ENCODE results near the gene MKRN1.
"Not testable (repeated sequence)": the region's sequence is repeated elsewhere in the genome, so short reads cannot be mapped to it uniquely, and the experiment has no call there.

Gene MKRN1

GRCh38 chr7:140439359-140439758 lies 39.9 kb downstream of the MKRN1 start:
- H3K9me3 ChIP-seq (ENCODE audit: control insufficient read depth in 1 of 2, low read length in 2 of 2), result no peaks in the 10 kb centered on the region
- no peak overlapping the region for H3K4me3 ChIP-seq (ENCODE audit: low read depth in 1 of 2, low read length in 2 of 2)
- H3K27ac ChIP-seq (ENCODE audit: low read depth, low read length), result no peak overlapping the region
- no peak overlapping the region for H3K9ac ChIP-seq (ENCODE audit: low read depth in 1 of 2, low read length in 2 of 2)
- H3K27me3 ChIP-seq (ENCODE audit: control insufficient read depth in 1 of 2, insufficient read depth in 2 of 2, low read length in 2 of 2), result peaks cover 0 to 2% of the 10 kb centered on the region in 2 donors
- H3K36me3 ChIP-seq (ENCODE audit: control insufficient read depth in 1 of 2, insufficient read depth in 2 of 2, low read length in 2 of 2), result no peaks in the 10 kb centered on the region
- peaks cover 6 to 7% of the 10 kb centered on the region in 2 donors for H3K4me1 ChIP-seq (ENCODE audit: control insufficient read depth in 1 of 2, insufficient read depth in 2 of 2, low read length in 2 of 2)

GRCh38 chr7:140435252-140435895 lies 43.9 kb downstream of the MKRN1 start:
- Histone ChIP-seq H3K36me3 (ENCODE audit: control insufficient read depth in 1 of 2, insufficient read depth in 2 of 2, low read length in 2 of 2) (no peaks in the 10 kb centered on the region), H3K27me3 (ENCODE audit: control insufficient read depth in 1 of 2, insufficient read depth in 2 of 2, low read length in 2 of 2) (peaks cover 0 to 2% of the 10 kb centered on the region in 2 donors), H3K9me3 (ENCODE audit: control insufficient read depth in 1 of 2, low read length in 2 of 2) (no peaks in the 10 kb centered on the region), H3K9ac (ENCODE audit: low read depth in 1 of 2, low read length in 2 of 2) (no peak overlapping the region), H3K4me1 (ENCODE audit: control insufficient read depth in 1 of 2, insufficient read depth in 2 of 2, low read length in 2 of 2) (peaks cover 6 to 7% of the 10 kb centered on the region in 2 donors), H3K4me3 (ENCODE audit: low read depth in 1 of 2, low read length in 2 of 2) (no peak overlapping the region), H3K27ac (ENCODE audit: low read depth, low read length) (no peak overlapping the region)

GRCh38 chr7:140433396-140433795 lies 45.9 kb downstream of the MKRN1 start:
- Histone ChIP-seq H3K27ac (ENCODE audit: low read depth, low read length) (no peak overlapping the region), H3K9ac (ENCODE audit: low read depth in 1 of 2, low read length in 2 of 2) (no peak overlapping the region), H3K27me3 (ENCODE audit: control insufficient read depth in 1 of 2, insufficient read depth in 2 of 2, low read length in 2 of 2) (peaks cover 0 to 2% of the 10 kb centered on the region in 2 donors), H3K4me3 (ENCODE audit: low read depth in 1 of 2, low read length in 2 of 2) (no peak overlapping the region), H3K4me1 (ENCODE audit: control insufficient read depth in 1 of 2, insufficient read depth in 2 of 2, low read length in 2 of 2) (no peaks in the 10 kb centered on the region), H3K9me3 (ENCODE audit: control insufficient read depth in 1 of 2, low read length in 2 of 2) (no peaks in the 10 kb centered on the region), H3K36me3 (ENCODE audit: control insufficient read depth in 1 of 2, insufficient read depth in 2 of 2, low read length in 2 of 2) (no peaks in the 10 kb centered on the region)

GRCh38 chr7:140426130-140426529 lies 53.2 kb downstream of the MKRN1 start:
- H3K4me1 ChIP-seq (ENCODE audit: control insufficient read depth in 1 of 2, insufficient read depth in 2 of 2, low read length in 2 of 2), result no peaks in the 10 kb centered on the region
- H3K9me3 ChIP-seq (ENCODE audit: control insufficient read depth in 1 of 2, low read length in 2 of 2), result no peaks in the 10 kb centered on the region
- H3K27ac ChIP-seq (ENCODE audit: low read depth, low read length), result no peak overlapping the region
- no peak overlapping the region for H3K9ac ChIP-seq (ENCODE audit: low read depth in 1 of 2, low read length in 2 of 2)
- H3K27me3 ChIP-seq (ENCODE audit: control insufficient read depth in 1 of 2, insufficient read depth in 2 of 2, low read length in 2 of 2), result no peaks in the 10 kb centered on the region
- H3K4me3 ChIP-seq (ENCODE audit: low read depth in 1 of 2, low read length in 2 of 2), result no peak overlapping the region
- peaks cover 0 to 5% of the 10 kb centered on the region in 2 donors for H3K36me3 ChIP-seq (ENCODE audit: control insufficient read depth in 1 of 2, insufficient read depth in 2 of 2, low read length in 2 of 2)

GRCh38 chr7:140425718-140426117 lies 53.6 kb downstream of the MKRN1 start:
- H3K9me3 ChIP-seq (ENCODE audit: control insufficient read depth in 1 of 2, low read length in 2 of 2), result no peaks in the 10 kb centered on the region
- H3K27me3 ChIP-seq (ENCODE audit: control insufficient read depth in 1 of 2, insufficient read depth in 2 of 2, low read length in 2 of 2), result no peaks in the 10 kb centered on the region
- no peak overlapping the region for H3K9ac ChIP-seq (ENCODE audit: low read depth in 1 of 2, low read length in 2 of 2)
- H3K4me1 ChIP-seq (ENCODE audit: control insufficient read depth in 1 of 2, insufficient read depth in 2 of 2, low read length in 2 of 2), result no peaks in the 10 kb centered on the region
- H3K36me3 ChIP-seq (ENCODE audit: control insufficient read depth in 1 of 2, insufficient read depth in 2 of 2, low read length in 2 of 2), result peaks cover 0 to 5% of the 10 kb centered on the region in 2 donors
- no peak overlapping the region for H3K4me3 ChIP-seq (ENCODE audit: low read depth in 1 of 2, low read length in 2 of 2)
- H3K27ac ChIP-seq (ENCODE audit: low read depth, low read length), result no peak overlapping the region

- Histone ChIP-seq H3K27ac (ENCODE audit: low read depth, low read length) (no peak overlapping the region), H3K4me3 (ENCODE audit: low read depth in 1 of 2, low read length in 2 of 2) (no peak overlapping the region), H3K36me3 (ENCODE audit: control insufficient read depth in 1 of 2, insufficient read depth in 2 of 2, low read length in 2 of 2) (peaks cover 0 to 5% of the 10 kb centered on the region in 2 donors), H3K9ac (ENCODE audit: low read depth in 1 of 2, low read length in 2 of 2) (no peak overlapping the region), H3K9me3 (ENCODE audit: control insufficient read depth in 1 of 2, low read length in 2 of 2) (no peaks in the 10 kb centered on the region), H3K4me1 (ENCODE audit: control insufficient read depth in 1 of 2, insufficient read depth in 2 of 2, low read length in 2 of 2) (no peaks in the 10 kb centered on the region), H3K27me3 (ENCODE audit: control insufficient read depth in 1 of 2, insufficient read depth in 2 of 2, low read length in 2 of 2) (no peaks in the 10 kb centered on the region)
These were observed 55.8 kb downstream of the MKRN1 start for GRCh38 chr7:140423501-140423900.

GRCh38 chr7:140421521-140421920 lies 57.8 kb downstream of the MKRN1 start:
- peaks cover 0 to 5% of the 10 kb centered on the region in 2 donors for H3K36me3 ChIP-seq (ENCODE audit: control insufficient read depth in 1 of 2, insufficient read depth in 2 of 2, low read length in 2 of 2)
- no peak overlapping the region for H3K27ac ChIP-seq (ENCODE audit: low read depth, low read length)
- no peaks in the 10 kb centered on the region for H3K27me3 ChIP-seq (ENCODE audit: control insufficient read depth in 1 of 2, insufficient read depth in 2 of 2, low read length in 2 of 2)
- no peak overlapping the region for H3K4me3 ChIP-seq (ENCODE audit: low read depth in 1 of 2, low read length in 2 of 2)
- no peak overlapping the region for H3K9ac ChIP-seq (ENCODE audit: low read depth in 1 of 2, low read length in 2 of 2)
- H3K4me1 ChIP-seq (ENCODE audit: control insufficient read depth in 1 of 2, insufficient read depth in 2 of 2, low read length in 2 of 2), result peaks cover 0 to 4% of the 10 kb centered on the region in 2 donors
- H3K9me3 ChIP-seq (ENCODE audit: control insufficient read depth in 1 of 2, low read length in 2 of 2), result no peaks in the 10 kb centered on the region

- Histone ChIP-seq H3K36me3 (ENCODE audit: control insufficient read depth in 1 of 2, insufficient read depth in 2 of 2, low read length in 2 of 2) (no peaks in the 10 kb centered on the region), H3K4me1 (ENCODE audit: control insufficient read depth in 1 of 2, insufficient read depth in 2 of 2, low read length in 2 of 2) (peaks cover 0 to 4% of the 10 kb centered on the region in 2 donors), H3K4me3 (ENCODE audit: low read depth in 1 of 2, low read length in 2 of 2) (no peak overlapping the region), H3K27ac (ENCODE audit: low read depth, low read length) (no peak overlapping the region), H3K9me3 (ENCODE audit: control insufficient read depth in 1 of 2, low read length in 2 of 2) (no peaks in the 10 kb centered on the region), H3K27me3 (ENCODE audit: control insufficient read depth in 1 of 2, insufficient read depth in 2 of 2, low read length in 2 of 2) (no peaks in the 10 kb centered on the region), H3K9ac (ENCODE audit: low read depth in 1 of 2, low read length in 2 of 2) (no peak overlapping the region)
These were observed 60.7 kb downstream of the MKRN1 start for GRCh38 chr7:140418653-140419052.

- H3K4me1 ChIP-seq (ENCODE audit: control insufficient read depth in 1 of 2, insufficient read depth in 2 of 2, low read length in 2 of 2); H3K9ac ChIP-seq (ENCODE audit: low read depth in 1 of 2, low read length in 2 of 2); H3K27me3 ChIP-seq (ENCODE audit: control insufficient read depth in 1 of 2, insufficient read depth in 2 of 2, low read length in 2 of 2); H3K27ac ChIP-seq (ENCODE audit: low read depth, low read length); H3K4me3 ChIP-seq (ENCODE audit: low read depth in 1 of 2, low read length in 2 of 2); H3K9me3 ChIP-seq (ENCODE audit: control insufficient read depth in 1 of 2, low read length in 2 of 2); H3K36me3 ChIP-seq (ENCODE audit: control insufficient read depth in 1 of 2, insufficient read depth in 2 of 2, low read length in 2 of 2): not testable (repeated sequence)
These were observed 61.2 kb downstream of the MKRN1 start for GRCh38 chr7:140418156-140418472.

- Histone ChIP-seq H3K27me3 (ENCODE audit: control insufficient read depth in 1 of 2, insufficient read depth in 2 of 2, low read length in 2 of 2) (no peaks in the 10 kb centered on the region), H3K9me3 (ENCODE audit: control insufficient read depth in 1 of 2, low read length in 2 of 2) (no peaks in the 10 kb centered on the region), H3K4me3 (ENCODE audit: low read depth in 1 of 2, low read length in 2 of 2) (no peak overlapping the region), H3K4me1 (ENCODE audit: control insufficient read depth in 1 of 2, insufficient read depth in 2 of 2, low read length in 2 of 2) (peaks cover 0 to 4% of the 10 kb centered on the region in 2 donors), H3K27ac (ENCODE audit: low read depth, low read length) (no peak overlapping the region), H3K36me3 (ENCODE audit: control insufficient read depth in 1 of 2, insufficient read depth in 2 of 2, low read length in 2 of 2) (no peaks in the 10 kb centered on the region), H3K9ac (ENCODE audit: low read depth in 1 of 2, low read length in 2 of 2) (no peak overlapping the region)
These were observed 61.7 kb downstream of the MKRN1 start for GRCh38 chr7:140417456-140418155.
